T-helper 2 cell treated with Interferon-gamma antibody and Interleukin-4, amounts not matched to agents 100 ng/mL and 5 ng/mL, for 36 hours (primary cell): ENCODE results near the gene FOXO4. TPM values are rescaled to one million over a fixed set of nuclear protein-coding genes. Genes with fewer than 3 reads are reported as not detected.

Experiments
- intact Hi-C: fragments of 100-400 bp; cut with micrococcal nuclease; formaldehyde crosslinking; loops from one replicate; pipeline ENCODE4 v1.15.1; 2023
- total RNA-seq: library from RNA; stranded (reverse); gene quantifications from 2 replicates; pipeline ENCODE4 v1.2.3, GENCODE V29; 2022

FOXO4 gene
- total RNA-seq, 1 donor from 2014 or later, result 10.3 TPM

- intact Hi-C loops, result loop anchor here (1.0 to 2.0 kb wide), 2 partner anchors 31 to 158 kb away; no protein-coding TSS in a partner anchor
These were observed 33.5 kb downstream of the FOXO4 start for GRCh38 chrX:71128915-71129765.

DNA sequence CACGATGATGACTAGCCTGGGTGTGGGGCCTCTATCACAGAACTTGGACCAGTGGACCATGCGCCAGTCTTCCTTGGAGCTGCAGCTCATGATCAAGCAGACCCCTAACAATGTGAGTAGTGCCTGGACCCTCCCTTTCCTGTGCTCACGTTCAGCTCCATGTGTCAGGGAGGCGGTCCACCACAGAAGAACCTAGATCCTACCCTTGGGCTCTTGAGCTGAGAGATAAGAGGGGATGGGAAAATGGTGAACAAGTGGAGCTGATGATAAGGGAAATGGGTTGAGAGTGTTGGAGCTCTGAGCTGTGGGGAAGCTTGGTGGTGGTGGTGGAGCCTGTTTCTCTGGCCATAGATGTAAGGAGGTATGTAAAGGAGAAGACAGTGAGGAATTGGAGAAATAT, 35.9 kb downstream of the FOXO4 start:
- intact Hi-C loops, result no loop called here

DNA sequence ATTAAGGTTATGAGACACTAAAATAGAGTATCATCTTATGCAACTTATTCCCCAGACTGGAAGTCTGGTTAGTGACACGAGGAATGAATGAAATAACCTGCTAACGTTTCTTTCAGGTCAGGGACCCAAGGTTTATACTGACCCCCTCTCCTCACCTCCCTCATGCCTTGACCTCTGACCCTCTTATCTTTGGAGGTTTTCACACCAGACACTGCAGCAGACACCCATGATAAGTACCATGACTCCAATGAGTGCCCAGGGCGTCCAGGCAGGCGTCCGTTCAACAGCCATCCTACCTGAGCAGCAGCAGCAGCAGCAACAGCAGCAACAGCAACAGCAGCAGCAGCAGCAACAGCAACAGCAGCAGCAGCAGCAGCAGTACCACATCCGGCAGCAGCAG, 44.8 kb downstream of the FOXO4 start:
- intact Hi-C loops, result no loop called here

GRCh38 chrX:71143508-71143907, 47.9 kb downstream of the FOXO4 start:
- intact Hi-C loops, result no loop called here

DNA sequence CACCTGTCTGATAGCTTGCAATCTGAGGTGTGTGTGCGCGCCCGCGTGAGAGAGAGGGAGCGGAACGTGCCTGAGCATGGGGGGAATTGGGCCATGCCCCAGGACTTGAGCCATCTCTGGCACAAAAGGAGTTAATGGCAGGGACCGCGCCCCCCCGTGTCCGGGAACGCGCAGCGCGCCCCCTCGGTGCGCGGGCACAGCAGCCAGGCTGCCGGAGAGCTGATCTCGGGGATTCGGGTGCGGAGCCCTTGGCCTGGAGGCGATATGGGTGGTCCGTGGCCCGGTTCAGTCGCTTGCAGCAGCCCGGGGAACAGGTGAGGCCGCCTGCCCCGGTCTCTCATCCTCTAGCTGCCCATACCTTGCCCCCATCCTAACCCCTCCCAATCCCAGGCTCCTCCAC, 49.0 kb downstream of the FOXO4 start, which contains the start of gene NLGN3:
NLGN3 (plus strand) TSS at position 191 of the 400 bp plus-strand sequence. CDS start 2,909 bp downstream, outside the sequence.
- intact Hi-C loops, result no loop called here

DNA sequence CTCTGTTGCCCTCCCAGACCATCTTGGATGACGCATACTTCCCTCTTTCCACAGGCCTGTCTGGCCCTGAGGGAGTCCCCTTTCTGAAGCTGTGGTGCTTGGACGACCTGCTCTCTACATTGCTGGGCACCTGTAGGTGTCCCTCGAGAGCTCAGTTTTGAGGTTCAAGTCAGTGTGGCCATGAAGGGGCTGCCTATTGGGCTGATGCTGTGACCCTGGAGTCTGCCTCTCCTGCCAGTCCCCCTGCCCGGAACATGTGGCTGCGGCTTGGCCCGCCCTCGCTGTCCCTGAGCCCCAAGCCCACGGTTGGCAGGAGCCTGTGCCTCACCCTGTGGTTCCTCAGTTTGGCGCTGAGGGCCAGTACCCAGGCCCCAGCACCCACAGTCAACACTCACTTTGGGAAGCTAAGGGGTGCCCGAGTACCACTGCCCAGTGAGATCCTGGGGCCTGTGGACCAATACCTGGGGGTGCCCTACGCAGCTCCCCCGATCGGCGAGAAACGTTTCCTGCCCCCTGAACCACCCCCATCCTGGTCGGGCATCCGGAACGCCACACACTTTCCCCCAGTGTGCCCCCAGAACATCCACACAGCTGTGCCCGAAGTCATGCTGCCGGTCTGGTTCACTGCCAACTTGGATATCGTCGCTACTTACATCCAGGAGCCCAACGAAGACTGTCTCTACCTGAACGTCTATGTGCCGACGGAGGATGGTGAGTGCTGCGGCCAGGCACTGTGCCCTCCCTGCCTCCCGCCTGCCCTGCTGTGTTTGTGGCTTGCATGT, 52.0 kb downstream of the FOXO4 start:
- intact Hi-C loops, result no loop called here

DNA sequence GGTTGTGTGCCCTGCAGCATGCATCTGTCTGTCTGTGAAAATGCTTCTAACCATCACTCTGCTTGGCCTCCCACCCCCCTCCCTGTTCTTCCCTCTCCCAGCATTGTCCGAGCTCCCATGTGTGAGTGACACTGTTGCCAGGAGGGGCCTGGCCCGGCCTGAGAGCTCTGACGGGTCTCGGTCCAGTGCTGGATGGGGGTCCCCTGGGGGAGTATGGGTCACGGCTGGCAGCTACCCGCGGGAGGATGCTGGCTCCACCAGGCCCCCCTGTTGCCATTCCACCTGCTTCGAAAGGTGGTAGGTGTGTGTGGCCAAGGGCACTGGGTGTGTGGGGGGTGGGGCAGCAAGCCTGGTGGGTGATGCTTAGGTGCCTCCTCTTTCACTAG, 52.6 kb downstream of the FOXO4 start:
- intact Hi-C loops, result no loop called here

DNA sequence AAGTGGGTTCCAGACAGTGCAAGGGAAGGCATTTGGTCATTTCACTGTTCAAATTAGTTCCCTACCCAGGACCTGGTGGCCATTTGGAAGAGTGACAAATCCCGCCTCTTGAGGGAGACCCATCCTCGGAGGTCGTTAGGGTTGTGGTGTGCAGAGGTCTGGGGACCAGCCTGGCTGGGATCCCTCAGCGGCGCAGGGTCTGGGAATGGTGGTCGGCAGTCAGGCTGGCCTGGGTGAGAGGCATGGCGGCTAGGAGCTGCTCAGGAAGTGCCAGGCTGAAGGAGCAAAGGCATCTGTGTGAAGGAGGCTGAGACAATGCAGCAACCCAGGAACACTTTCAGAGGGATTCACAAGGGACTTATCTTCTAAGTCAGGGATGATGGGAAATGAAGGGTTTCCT, 55.7 kb downstream of the FOXO4 start:
- intact Hi-C loops, result no loop called here

Other genes starting within 250 kb of the FOXO4 start
- gene TEX11, start 187.1 kb upstream of the FOXO4 start, total RNA-seq, result not detected in 2 replicates
- not detected in 2 replicates for gene SLC7A3, start 164.8 kb upstream of the FOXO4 start, total RNA-seq
- gene SNX12, start 27.5 kb upstream of the FOXO4 start, total RNA-seq, result 46.2 and 48.2 TPM in 2 replicates
- gene CXorf65, start 10.9 kb downstream of the FOXO4 start, total RNA-seq, result 21.1 and 24.6 TPM in 2 replicates
- gene IL2RG, start 15.7 kb downstream of the FOXO4 start, total RNA-seq, result 502 and 503 TPM in 2 replicates
- 54.7 and 63.0 TPM in 2 replicates for gene MED12, start 22.7 kb downstream of the FOXO4 start, total RNA-seq
- gene NLGN3, start 49.0 kb downstream of the FOXO4 start, total RNA-seq, result 1.3 TPM in 2 replicates
- gene GJB1, start 127.4 kb downstream of the FOXO4 start, total RNA-seq, result 0.39 TPM in 1 of 2 replicates, not detected in the other
- 20.9 and 21.8 TPM in 2 replicates for gene ZMYM3, start 158.3 kb downstream of the FOXO4 start, total RNA-seq
- gene NONO, start 187.8 kb downstream of the FOXO4 start, total RNA-seq, result 510 and 529 TPM in 2 replicates
- 5.6 and 7.8 TPM in 2 replicates for gene ITGB1BP2, start 205.9 kb downstream of the FOXO4 start, total RNA-seq